GM19351 (cell line): ENCODE measurements around the gene VIL1.

Source experiments
- ATAC-seq: cut with Tn5 transposase; IDR thresholded peaks from one replicate; pipeline ENCODE4 v1.9.1; 2021; ENCODE audit warnings: mild to moderate bottlenecking, moderate library complexity; ENCODE audit not compliant: unreplicated experiment

The VIL1 gene

GRCh38 chr2:218418717-218419458, at the start of gene VIL1:
VIL1 (plus strand) TSS chr2:218419123; CDS start chr2:218423779, 4,656 bp downstream.
- no peak for ATAC-seq

GRCh38 chr2:218369330-218369729, 49.6 kb upstream of the VIL1 start:
- ATAC-seq = no peak

- no peak for ATAC-seq
Observed at GRCh38 chr2:218370410-218371063, 48.4 kb upstream of the VIL1 start.

- ATAC-seq = no peak
Observed at GRCh38 chr2:218371983-218372350, 47.0 kb upstream of the VIL1 start.

GRCh38 chr2:218374795-218375194, 44.1 kb upstream of the VIL1 start:
- ATAC-seq = no peak

- no peak for ATAC-seq
Observed at GRCh38 chr2:218375212-218375611, 43.7 kb upstream of the VIL1 start.

GRCh38 chr2:218378053-218378452, 40.9 kb upstream of the VIL1 start:
- no peak for ATAC-seq

GRCh38 chr2:218381916-218382366, 37.0 kb upstream of the VIL1 start, which contains the start of gene SLC11A1:
SLC11A1 (plus strand) TSS chr2:218382273; CDS start chr2:218382369, 96 bp downstream.
- ATAC-seq = no peak

- ATAC-seq = no peak
Observed at GRCh38 chr2:218382785-218383184, 36.1 kb upstream of the VIL1 start.

- ATAC-seq = no peak
Observed at GRCh38 chr2:218383892-218384519, 34.9 kb upstream of the VIL1 start.

- ATAC-seq = no peak
Observed at GRCh38 chr2:218384975-218385374, 33.9 kb upstream of the VIL1 start.

- ATAC-seq = no peak
Observed at GRCh38 chr2:218386505-218387368, 32.2 kb upstream of the VIL1 start.

GRCh38 chr2:218387369-218388194, 31.3 kb upstream of the VIL1 start:
- ATAC-seq = no peak

- no peak for ATAC-seq
Observed at GRCh38 chr2:218389333-218390150, 29.4 kb upstream of the VIL1 start.

- ATAC-seq = no peak
Observed at GRCh38 chr2:218391202-218391601, 27.7 kb upstream of the VIL1 start.

- no peak for ATAC-seq
Observed at GRCh38 chr2:218392459-218392858, 26.5 kb upstream of the VIL1 start.

- no peak for ATAC-seq
Observed at GRCh38 chr2:218392891-218393462, 25.9 kb upstream of the VIL1 start.

GRCh38 chr2:218393750-218394290, 25.1 kb upstream of the VIL1 start:
- no peak for ATAC-seq
